Suprapubic skin (tissue), 4 donors: Measurements from ENCODE around the gene CATSPER2.
"Not testable (repeated sequence)": the region's sequence is repeated elsewhere in the genome, so short reads cannot be mapped to it uniquely, and the experiment has no call there.

Source experiments
- EP300 ChIP-seq: sonication (generic); formaldehyde crosslinking; IDR thresholded peaks from one replicate; pipeline ENCODE4 v1.6.1; 2017; ENCODE audit warnings: antibody characterized with exemption
- POLR2A ChIP-seq, 2 donors: fragments of 450-650 bp; IDR thresholded peaks; one replicate each; pipeline ENCODE4 v1.6.1; 2017; ENCODE audit warnings: antibody characterized with exemption in 2 of 2, mild to moderate bottlenecking in 2 of 2, moderate library complexity in 2 of 2
- POLR2AphosphoS5 ChIP-seq, 3 donors: sonication (generic); formaldehyde crosslinking; IDR thresholded peaks; one replicate each; pipeline ENCODE4 v1.6.1; 2017; ENCODE audit warnings: antibody characterized with exemption in 3 of 3
- TF ChIP-seq, protein P1 (sequence below), 2 donors: fragments of 200-600 bp in 1 of 2; fragments of 450-650 bp in 1 of 2; sonication (generic) in 1 of 2; IDR thresholded peaks; one replicate each; pipeline ENCODE4 v1.5.1; 2016 to 2019; ENCODE audit warnings: antibody characterized with exemption in 2 of 2, mild to moderate bottlenecking in 1 of 2, moderate library complexity in 1 of 2

GRCh38 chr15:43689604-43690301 lies 41.1 kb upstream of the CATSPER2 start:
- not testable (repeated sequence) for TF ChIP-seq POLR2AphosphoS5 (IDR thresholded peaks at IDR 0.05); EP300; POLR2A (IDR thresholded peaks at IDR 0.05)
- TF ChIP-seq, protein P1, sequence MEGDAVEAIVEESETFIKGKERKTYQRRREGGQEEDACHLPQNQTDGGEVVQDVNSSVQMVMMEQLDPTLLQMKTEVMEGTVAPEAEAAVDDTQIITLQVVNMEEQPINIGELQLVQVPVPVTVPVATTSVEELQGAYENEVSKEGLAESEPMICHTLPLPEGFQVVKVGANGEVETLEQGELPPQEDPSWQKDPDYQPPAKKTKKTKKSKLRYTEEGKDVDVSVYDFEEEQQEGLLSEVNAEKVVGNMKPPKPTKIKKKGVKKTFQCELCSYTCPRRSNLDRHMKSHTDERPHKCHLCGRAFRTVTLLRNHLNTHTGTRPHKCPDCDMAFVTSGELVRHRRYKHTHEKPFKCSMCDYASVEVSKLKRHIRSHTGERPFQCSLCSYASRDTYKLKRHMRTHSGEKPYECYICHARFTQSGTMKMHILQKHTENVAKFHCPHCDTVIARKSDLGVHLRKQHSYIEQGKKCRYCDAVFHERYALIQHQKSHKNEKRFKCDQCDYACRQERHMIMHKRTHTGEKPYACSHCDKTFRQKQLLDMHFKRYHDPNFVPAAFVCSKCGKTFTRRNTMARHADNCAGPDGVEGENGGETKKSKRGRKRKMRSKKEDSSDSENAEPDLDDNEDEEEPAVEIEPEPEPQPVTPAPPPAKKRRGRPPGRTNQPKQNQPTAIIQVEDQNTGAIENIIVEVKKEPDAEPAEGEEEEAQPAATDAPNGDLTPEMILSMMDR (IDR thresholded peaks at IDR 0.05), result not testable (repeated sequence)
